Esophagus (tissue), 2 donors: Measurements from ENCODE around the gene RHCG. TPM values are rescaled to one million over a fixed set of nuclear protein-coding genes. Genes with fewer than 3 reads are reported as not detected.

ENCODE experiments used
- H3K27ac ChIP-seq, 2 donors: one replicate each; pipeline ENCODE4 v1.5.1; 2013; ENCODE audit warnings: low read depth in 2 of 2, mild to moderate bottlenecking in 2 of 2, inconsistent platforms in 1 of 2, low read length in 1 of 2, moderate library complexity in 1 of 2
- H3K27me3 ChIP-seq, 2 donors: one replicate each; pipeline ENCODE4 v1.6.1; 2013; ENCODE audit warnings: low read length in 2 of 2, control low read depth in 1 of 2, mild to moderate bottlenecking in 1 of 2; ENCODE audit not compliant: insufficient read depth in 2 of 2, control insufficient read depth in 1 of 2
- H3K36me3 ChIP-seq, 2 donors: one replicate each; pipeline ENCODE4 v1.6.1; 2013; ENCODE audit warnings: low read length in 1 of 2; ENCODE audit not compliant: control insufficient read depth in 2 of 2, insufficient read depth in 2 of 2
- H3K4me1 ChIP-seq, 2 donors: one replicate each; pipeline ENCODE4 v1.6.1; 2013; ENCODE audit warnings: low read length in 1 of 2; ENCODE audit not compliant: control insufficient read depth in 2 of 2, insufficient read depth in 2 of 2
- H3K4me3 ChIP-seq, 2 donors: one replicate each; pipeline ENCODE4 v1.5.1; 2013; ENCODE audit warnings: low read length in 2 of 2, mild to moderate bottlenecking in 2 of 2, low read depth in 1 of 2, moderate library complexity in 1 of 2
- H3K9me3 ChIP-seq, 2 donors: one replicate each; pipeline ENCODE4 v1.6.1; 2013; ENCODE audit warnings: mild to moderate bottlenecking in 2 of 2, low read depth in 1 of 2, low read length in 1 of 2, moderate library complexity in 1 of 2; ENCODE audit not compliant: control insufficient read depth in 2 of 2, insufficient read depth in 1 of 2
- WGBS, 2 donors: extraction: QIAGEN DNeasy Blood & Tissue Kit; methylation state at CpG; one replicate each; pipeline ENCODE4 v1.1.7; 2013; 5-methylcytosine and 5-hydroxymethylcytosine counted together
- polyA plus RNA-seq, 2 donors: library from polyadenylated mRNA; stranded (reverse); fragments of 200-250 nt; gene quantifications; one replicate each; pipeline ENCODE4 v1.2.3, GENCODE V29; 2013
- donor health status: healthy with polysubstance abuse.
- donor health status: Bipolar disorder and iron deficiency.

Gene RHCG
- polyA plus RNA-seq, 2 donors = 3,283 to 3,991 TPM

DNA sequence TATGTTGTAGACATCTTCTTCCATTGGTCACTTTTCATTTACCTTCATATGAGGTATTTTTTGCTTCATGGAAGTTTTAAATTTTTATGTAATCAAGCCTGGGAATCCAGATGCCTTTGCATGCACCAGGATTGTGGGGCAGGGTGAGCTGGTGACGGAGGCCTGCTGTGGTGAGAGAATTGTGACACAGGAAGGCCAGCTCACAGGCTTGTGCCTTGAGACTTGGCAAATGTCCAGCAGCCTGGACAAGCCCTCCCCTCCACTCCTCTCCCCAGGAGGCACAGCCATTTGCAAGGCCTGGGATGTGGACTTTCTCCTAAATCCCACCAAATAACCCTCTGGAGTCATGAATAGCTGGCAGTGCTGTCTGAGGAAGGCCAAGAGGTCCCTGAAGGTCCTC is 67.4 kb downstream of the RHCG start:
- no peaks in the 10 kb centered on the region for H3K27me3 ChIP-seq
- WGBS, 2 donors = 62 to 74% methylated on average over 1 of the region's 1 CpG
- H3K4me3 ChIP-seq = no peak overlapping the region
- H3K36me3 ChIP-seq = no peaks in the 10 kb centered on the region
- H3K27ac ChIP-seq = no peak overlapping the region
- peaks cover 0 to 2% of the 10 kb centered on the region in 2 donors for H3K4me1 ChIP-seq
- no peaks in the 10 kb centered on the region for H3K9me3 ChIP-seq

DNA sequence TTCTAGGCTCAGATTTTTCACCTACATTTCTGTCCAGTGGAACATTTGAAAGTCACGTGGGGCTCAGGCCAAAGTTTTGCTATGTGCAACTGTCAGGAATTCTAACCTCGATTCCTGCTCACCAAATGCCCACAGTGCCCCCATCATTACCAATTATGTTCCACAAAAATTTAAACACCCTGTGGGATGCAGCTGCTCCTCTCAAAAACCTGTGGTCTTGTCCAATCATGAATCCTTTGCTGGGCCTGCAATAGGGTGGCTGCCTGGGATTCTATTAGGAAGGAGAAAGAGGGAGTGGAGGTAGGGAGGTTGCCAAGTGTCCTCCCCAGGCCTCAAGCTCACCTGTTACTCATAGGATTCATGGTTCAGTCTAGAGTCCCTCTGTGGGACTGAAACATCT is 68.1 kb downstream of the RHCG start:
- Histone ChIP-seq H3K27me3 (no peaks in the 10 kb centered on the region), H3K27ac (no peak overlapping the region), H3K4me3 (no peak overlapping the region), H3K4me1 (peaks cover 0 to 2% of the 10 kb centered on the region in 2 donors), H3K9me3 (no peaks in the 10 kb centered on the region), H3K36me3 (no peaks in the 10 kb centered on the region)
- WGBS, 2 donors = 63 to 70% methylated on average over 2 of the region's 2 CpGs

DNA sequence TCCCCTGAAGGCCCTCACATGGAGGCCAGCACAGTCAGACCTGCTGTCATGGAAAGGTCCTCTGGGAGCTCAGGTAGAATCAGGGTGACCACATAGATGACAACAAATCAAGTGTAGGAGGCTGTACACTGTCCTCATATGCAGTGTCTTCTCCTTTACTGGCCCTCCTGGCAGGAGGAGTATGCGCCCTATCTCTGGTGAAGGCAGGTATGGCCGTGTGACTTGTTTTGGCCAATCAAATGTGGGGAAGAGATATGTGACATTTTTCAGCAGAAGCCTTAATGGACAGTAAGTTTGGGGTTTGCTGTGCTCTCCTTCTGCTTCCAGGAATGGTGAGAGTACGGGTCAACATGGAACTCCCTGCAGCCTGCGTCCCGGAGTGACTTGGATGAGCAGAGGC is 69.9 kb downstream of the RHCG start:
- Histone ChIP-seq H3K4me1 (peaks cover 0 to 2% of the 10 kb centered on the region in 2 donors), H3K9me3 (no peaks in the 10 kb centered on the region), H3K4me3 (no peak overlapping the region), H3K36me3 (no peaks in the 10 kb centered on the region), H3K27ac (no peak overlapping the region), H3K27me3 (no peaks in the 10 kb centered on the region)
- 92 to 94% methylated on average over 5 of the region's 5 CpGs for whole genome bisulfite sequencing, 2 donors

DNA sequence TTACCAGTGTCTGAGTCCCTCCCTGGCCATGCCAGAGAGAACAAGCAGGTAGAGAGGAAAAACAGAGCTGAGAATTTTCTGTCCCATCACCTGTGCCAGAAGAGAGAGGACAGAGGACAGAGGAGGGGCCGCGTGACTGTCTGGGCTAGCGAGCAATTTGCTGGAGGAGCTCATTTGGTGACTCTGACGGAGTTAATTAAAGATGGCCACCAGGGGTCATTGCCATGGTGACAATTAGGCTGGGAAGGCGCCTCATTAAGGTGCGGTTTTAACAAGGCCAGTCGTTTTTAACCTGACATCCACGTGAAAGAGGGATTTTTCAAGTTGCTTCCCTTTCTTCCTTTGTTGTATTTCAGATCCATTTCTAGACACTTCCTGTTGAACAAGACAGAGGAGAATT is 72.4 kb downstream of the RHCG start:
- Histone ChIP-seq H3K9me3 (no peaks in the 10 kb centered on the region), H3K27me3 (no peaks in the 10 kb centered on the region), H3K27ac (no peak overlapping the region), H3K36me3 (no peaks in the 10 kb centered on the region), H3K4me1 (no peaks in the 10 kb centered on the region), H3K4me3 (no peak overlapping the region)
- 30 to 31% methylated on average over 8 of the region's 8 CpGs for WGBS, 2 donors

Other genes starting within 250 kb of the RHCG start
- 10 to 100 TPM; 27.2 to 48.1 TPM for gene POLG, start 161.8 kb downstream of the RHCG start, polyA plus RNA-seq
- gene TICRR, start 78.9 kb upstream of the RHCG start, polyA plus RNA-seq = 1 to 10 TPM; 4.4 to 6.6 TPM
- gene KIF7, start 158.9 kb upstream of the RHCG start, polyA plus RNA-seq = 1 to 10 TPM in 1 of 2 donors, under 1 TPM in 1; 1.00 to 1.1 TPM
- gene PLIN1, start 182.8 kb upstream of the RHCG start, polyA plus RNA-seq = 1 to 10 TPM in 1 of 2 donors, under 1 TPM in 1; 0.73 to 1.3 TPM
- 1 to 10 TPM; 4.2 to 5.7 TPM for gene PEX11A, start 194.2 kb upstream of the RHCG start, polyA plus RNA-seq
- under 1 TPM in 1 of 2 donors, not detected in 1; 0.02 TPM for gene WDR93, start 194.2 kb upstream of the RHCG start, polyA plus RNA-seq